HG02798 (cell line): ENCODE results near the gene FAT1.

Experiments used
- ATAC-seq: cut with Tn5 transposase; IDR thresholded peaks from one replicate; pipeline ENCODE4 v1.9.1; 2021; ENCODE audit warnings: mild to moderate bottlenecking; ENCODE audit not compliant: unreplicated experiment, poor library complexity

FAT1 gene

GRCh38 chr4:186588503-186588902, 135.2 kb downstream of the FAT1 start:
- ATAC-seq = no peak

- peak; percentile 83 for ATAC-seq
These were observed 136.1 kb downstream of the FAT1 start for GRCh38 chr4:186587416-186588018.

GRCh38 chr4:186586205-186586604, 137.5 kb downstream of the FAT1 start:
- ATAC-seq = no peak

- no peak for ATAC-seq
These were observed 138.7 kb downstream of the FAT1 start for GRCh38 chr4:186584912-186585311.

- no peak for ATAC-seq
These were observed 142.2 kb downstream of the FAT1 start for GRCh38 chr4:186581421-186581820.

- ATAC-seq = no peak
These were observed 143.0 kb downstream of the FAT1 start for GRCh38 chr4:186580669-186581068.

- ATAC-seq = no peak
These were observed 153.3 kb downstream of the FAT1 start for GRCh38 chr4:186570193-186570996.

- no peak for ATAC-seq
These were observed 154.0 kb downstream of the FAT1 start for GRCh38 chr4:186569533-186570192.

- ATAC-seq = no peak
These were observed 157.6 kb downstream of the FAT1 start for GRCh38 chr4:186566068-186566467.

- no peak for ATAC-seq
These were observed 159.9 kb downstream of the FAT1 start for GRCh38 chr4:186563761-186564160.

GRCh38 chr4:186561748-186562147, 161.9 kb downstream of the FAT1 start:
- ATAC-seq = no peak

GRCh38 chr4:186560647-186561046, 163.0 kb downstream of the FAT1 start:
- no peak for ATAC-seq

- no peak for ATAC-seq
These were observed 166.2 kb downstream of the FAT1 start for GRCh38 chr4:186557486-186557885.

GRCh38 chr4:186557061-186557460, 166.6 kb downstream of the FAT1 start:
- no peak for ATAC-seq

GRCh38 chr4:186554914-186555827, 168.5 kb downstream of the FAT1 start, which contains the start of gene MTNR1A:
Gene MTNR1A (minus strand): TSS chr4:186555567. CDS start chr4:186555365, 202 bp downstream.
- no peak for ATAC-seq

GRCh38 chr4:186554539-186554913, 169.1 kb downstream of the FAT1 start:
- ATAC-seq = no peak

- no peak for ATAC-seq
These were observed 169.9 kb downstream of the FAT1 start for GRCh38 chr4:186553717-186554116.

- ATAC-seq = no peak
These were observed 171.8 kb downstream of the FAT1 start for GRCh38 chr4:186551849-186552248.

- ATAC-seq = no peak
These were observed 178.2 kb downstream of the FAT1 start for GRCh38 chr4:186545436-186545835.

GRCh38 chr4:186543206-186543605, 180.4 kb downstream of the FAT1 start:
- ATAC-seq = no peak
